B cell (primary cell): Measurements from ENCODE around the gene SGTA. TPM values are rescaled to one million over a fixed set of nuclear protein-coding genes. Genes with fewer than 3 reads are reported as not detected.

Experiments
- ATAC-seq: fragments of 200-7000 bp; cut with Tn5 transposase; one replicate; pipeline ENCODE4 v1.10.0; 2021; ENCODE audit warnings: low read depth, mild to moderate bottlenecking, moderate number of reproducible peaks, moderate library complexity
- CTCF ChIA-PET: fragments of 350-600 bp; sonication (Branson Sonifier 250); formaldehyde crosslinking; loops from one replicate; lab custom pipeline; 2021; ENCODE audit warnings: antibody characterized with exemption, inconsistent platforms; lab: Charles Lee
- POLR2A ChIA-PET: fragments of 350-600 bp; sonication (Branson Sonifier 250); formaldehyde crosslinking; loops from one replicate; lab custom pipeline; 2021; ENCODE audit warnings: antibody characterized with exemption; lab: Charles Lee
- DNase-seq: peaks from one replicate; pipeline ENCODE4 v3.0.0; 2013
- H2AFZ ChIP-seq: 2 replicates; pipeline ENCODE4 v1.6.1; 2012; ENCODE audit warnings: mild to moderate bottlenecking, low read depth, low read length; ENCODE audit not compliant: insufficient read depth, poor library complexity, severe bottlenecking
- H3K27ac ChIP-seq, 2 donors: 1 replicate in 1 of 2; 2 replicates in 1 of 2; pipeline ENCODE4 v1.5.1; 2012 to 2013; ENCODE audit warnings: low read length in 2 of 2, mild to moderate bottlenecking in 2 of 2, moderate library complexity in 1 of 2
- H3K27me3 ChIP-seq, 4 experiments: fragments of 200-600 bp in 1 of 4; sonication (generic) in 1 of 4; replicated peaks in 1 of 4; 1 replicate in 2 of 4; 2 replicates in 2 of 4; pipeline versions ENCODE4 v1.6.1 to v1.7.0; 2013 to 2016; ENCODE audit warnings: low read length in 3 of 4, mild to moderate bottlenecking in 2 of 4, mixed read lengths in 1 of 4, moderate library complexity in 1 of 4; ENCODE audit not compliant: insufficient read depth in 4 of 4, control insufficient read depth in 3 of 4; ENCODE audit errors: control extremely low read depth in 1 of 4
- H3K36me3 ChIP-seq, 2 experiments: replicated peaks in 1 of 2; 1 replicate in 1 of 2; 2 replicates in 1 of 2; pipeline versions ENCODE4 v1.6.1 to v1.7.1; 2013; ENCODE audit warnings: low read length in 1 of 2; ENCODE audit not compliant: insufficient read depth in 2 of 2, control insufficient read depth in 1 of 2; ENCODE audit errors: control extremely low read depth in 1 of 2, extremely low read depth in 1 of 2
- H3K4me1 ChIP-seq, 2 donors: fragments of 200-600 bp in 1 of 2; sonication (generic) in 1 of 2; 1 replicate in 1 of 2; 2 replicates in 1 of 2; pipeline versions ENCODE4 v1.5.1 to v1.6.1; 2013 to 2017; ENCODE audit warnings: low read length in 2 of 2; ENCODE audit not compliant: control insufficient read depth in 2 of 2, insufficient read depth in 2 of 2
- H3K4me2 ChIP-seq: replicated peaks from 2 replicates; pipeline ENCODE3; 2012; ENCODE audit warnings: mild to moderate bottlenecking, low read depth, low read length; ENCODE audit not compliant: poor library complexity, severe bottlenecking
- H3K4me3 ChIP-seq, 5 experiments: fragments of 200-600 bp in 1 of 5; sonication (generic) in 1 of 5; 1 replicate in 3 of 5; 2 replicates in 2 of 5; pipeline versions ENCODE4 v1.5.1 to v1.7.0; 2011 to 2016; ENCODE audit warnings: low read length in 4 of 5, mild to moderate bottlenecking in 4 of 5, low read depth in 2 of 5, control low read depth in 1 of 5, moderate library complexity in 1 of 5; ENCODE audit not compliant: insufficient read depth in 1 of 5; ENCODE audit errors: control extremely low read depth in 1 of 5, extremely low read depth in 1 of 5
- H3K79me2 ChIP-seq: fragments of 200-600 bp; sonication (generic); one replicate; pipeline ENCODE4 v1.6.0; 2016; ENCODE audit warnings: low read length; ENCODE audit not compliant: control insufficient read depth, insufficient read depth
- H3K9ac ChIP-seq: fragments of 200-600 bp; sonication (generic); 2 replicates; pipeline ENCODE4 v1.6.1; 2017; ENCODE audit warnings: mild to moderate bottlenecking, low read length, moderate library complexity
- H3K9me3 ChIP-seq, 3 donors: one replicate each; pipeline versions ENCODE4 v1.6.1 to v1.7.1; 2013; ENCODE audit warnings: low read length in 2 of 3; ENCODE audit not compliant: control insufficient read depth in 2 of 3, insufficient read depth in 1 of 3; ENCODE audit errors: control extremely low read depth in 1 of 3
- H4K20me1 ChIP-seq: 2 replicates; pipeline ENCODE4 v1.6.0; 2012; ENCODE audit warnings: mild to moderate bottlenecking, low read length; ENCODE audit not compliant: insufficient read depth, control insufficient read depth, poor library complexity, severe bottlenecking
- H3K27ac Mint-ChIP-seq: one replicate; pipeline ENCODE4 v1.8.0; 2021; ENCODE audit warnings: mixed read lengths
- H3K27me3 Mint-ChIP-seq: one replicate; pipeline ENCODE4 v1.8.0; 2021; ENCODE audit warnings: mixed read lengths
- H3K4me1 Mint-ChIP-seq: one replicate; pipeline ENCODE4 v1.8.0; 2021; ENCODE audit warnings: mixed read lengths
- H3K4me3 Mint-ChIP-seq: one replicate; pipeline ENCODE4 v1.8.0; 2021; ENCODE audit warnings: mixed read lengths
- H3K9me3 Mint-ChIP-seq: one replicate; pipeline ENCODE4 v1.8.0; 2022; ENCODE audit warnings: mixed read lengths; ENCODE audit not compliant: insufficient read depth
- EZH2 ChIP-seq: IDR thresholded peaks from 2 replicates; pipeline ENCODE4 v1.6.1; 2012; ENCODE audit warnings: borderline replicate concordance, low read depth, mild to moderate bottlenecking, moderate library complexity, low read length; ENCODE audit not compliant: insufficient read depth, poor library complexity, severe bottlenecking
- WGBS: methylation state at CpG from one replicate; pipeline ENCODE4 v1.1.5; 2013; ENCODE audit warnings: missing lambda C conversion rate; ENCODE audit not compliant: insufficient coverage; 5-methylcytosine and 5-hydroxymethylcytosine counted together
- intact Hi-C: fragments of 100-400 bp; cut with micrococcal nuclease; formaldehyde crosslinking; loops from one replicate; pipeline ENCODE4 v1.10.0; 2022
- polyA plus RNA-seq: library from polyadenylated mRNA; depleted of rRNA; stranded (reverse); fragments of >200 nt; gene quantifications from 2 replicates; pipeline ENCODE4 v1.2.3, GENCODE V29; 2012
- total RNA-seq, 2 donors: library from RNA; stranded (reverse); fragments of 120-200 nt in 1 of 2; gene quantifications; 1 replicate in 1 of 2; 2 replicates in 1 of 2; pipeline versions ENCODE4 v1.2.3 to v1.2.4, GENCODE V29; 2013 to 2022
- TF ChIP-seq, protein P1 (sequence below): fragments of 200-600 bp; IDR thresholded peaks from one replicate; pipeline ENCODE4 v1.8.0; 2022; ENCODE audit warnings: antibody characterized with exemption, mild to moderate bottlenecking

The SGTA gene
- total and polyA plus RNA-seq, 2 donors (not counting 1 experiment from before 2014, with no cell fraction given), result 36.6 to 42.0 TPM

DNA sequence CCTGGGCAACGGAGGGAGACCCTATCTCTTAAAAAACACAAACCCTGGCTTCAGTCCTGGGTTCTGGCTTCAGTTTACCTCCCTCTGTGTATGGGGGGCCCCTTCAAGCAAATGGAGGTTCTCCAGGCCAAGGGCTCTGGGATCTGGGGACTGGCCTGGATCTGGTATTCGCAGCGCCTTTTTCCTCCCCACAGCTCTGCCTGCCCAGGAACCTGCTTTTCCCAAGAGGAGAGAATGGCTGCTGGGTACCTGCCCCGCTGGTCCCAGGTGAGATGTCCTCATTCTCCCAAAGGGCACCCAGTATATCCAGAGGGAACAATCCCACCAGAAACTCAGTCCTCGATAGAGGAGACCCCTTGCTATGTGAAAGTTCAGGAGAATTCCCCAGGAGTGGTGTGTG, 39.8 kb upstream of the SGTA start:
- Mint-ChIP-seq H3K4me3 (no peak overlapping the region), H3K27me3 (no peaks in the 10 kb centered on the region), H3K4me1 (peaks cover 11% of the 10 kb centered on the region), H3K27ac (no peak overlapping the region), H3K9me3 (no peaks in the 10 kb centered on the region)
- peaks cover 4 to 18% of the 10 kb centered on the region in 2 donors for H3K4me1 ChIP-seq
- ChIA-PET CTCF (interaction anchor here (1.4 kb wide), 1 partner anchor 174 kb away, joined by 5 read pairs; no protein-coding TSS in a partner anchor), POLR2A (no interaction called here)
- no peak overlapping the region for H3K4me3 ChIP-seq
- TF ChIP-seq, protein P1, sequence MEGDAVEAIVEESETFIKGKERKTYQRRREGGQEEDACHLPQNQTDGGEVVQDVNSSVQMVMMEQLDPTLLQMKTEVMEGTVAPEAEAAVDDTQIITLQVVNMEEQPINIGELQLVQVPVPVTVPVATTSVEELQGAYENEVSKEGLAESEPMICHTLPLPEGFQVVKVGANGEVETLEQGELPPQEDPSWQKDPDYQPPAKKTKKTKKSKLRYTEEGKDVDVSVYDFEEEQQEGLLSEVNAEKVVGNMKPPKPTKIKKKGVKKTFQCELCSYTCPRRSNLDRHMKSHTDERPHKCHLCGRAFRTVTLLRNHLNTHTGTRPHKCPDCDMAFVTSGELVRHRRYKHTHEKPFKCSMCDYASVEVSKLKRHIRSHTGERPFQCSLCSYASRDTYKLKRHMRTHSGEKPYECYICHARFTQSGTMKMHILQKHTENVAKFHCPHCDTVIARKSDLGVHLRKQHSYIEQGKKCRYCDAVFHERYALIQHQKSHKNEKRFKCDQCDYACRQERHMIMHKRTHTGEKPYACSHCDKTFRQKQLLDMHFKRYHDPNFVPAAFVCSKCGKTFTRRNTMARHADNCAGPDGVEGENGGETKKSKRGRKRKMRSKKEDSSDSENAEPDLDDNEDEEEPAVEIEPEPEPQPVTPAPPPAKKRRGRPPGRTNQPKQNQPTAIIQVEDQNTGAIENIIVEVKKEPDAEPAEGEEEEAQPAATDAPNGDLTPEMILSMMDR, result no peak
- no peak for TF ChIP-seq EZH2
- peaks cover 0 to 2% (median 0%) of the 10 kb centered on the region in 3 donors for H3K9me3 ChIP-seq
- no peaks in the 10 kb centered on the region for H3K27me3 ChIP-seq
- no peaks in the 10 kb centered on the region for H4K20me1 ChIP-seq
- ATAC-seq (no peak), DNase-seq (no peak)
- WGBS, result 100% methylated on average over 4 of the region's 5 CpGs
- no peak overlapping the region for H2AFZ ChIP-seq
- H3K79me2 ChIP-seq, result peaks cover 10% of the 10 kb centered on the region
- H3K36me3 ChIP-seq, result no peaks in the 10 kb centered on the region
- intact Hi-C loops, result no loop called here
- no peak overlapping the region for H3K9ac ChIP-seq
- H3K4me2 ChIP-seq, result no peak overlapping the region
- no peak overlapping the region for H3K27ac ChIP-seq

DNA sequence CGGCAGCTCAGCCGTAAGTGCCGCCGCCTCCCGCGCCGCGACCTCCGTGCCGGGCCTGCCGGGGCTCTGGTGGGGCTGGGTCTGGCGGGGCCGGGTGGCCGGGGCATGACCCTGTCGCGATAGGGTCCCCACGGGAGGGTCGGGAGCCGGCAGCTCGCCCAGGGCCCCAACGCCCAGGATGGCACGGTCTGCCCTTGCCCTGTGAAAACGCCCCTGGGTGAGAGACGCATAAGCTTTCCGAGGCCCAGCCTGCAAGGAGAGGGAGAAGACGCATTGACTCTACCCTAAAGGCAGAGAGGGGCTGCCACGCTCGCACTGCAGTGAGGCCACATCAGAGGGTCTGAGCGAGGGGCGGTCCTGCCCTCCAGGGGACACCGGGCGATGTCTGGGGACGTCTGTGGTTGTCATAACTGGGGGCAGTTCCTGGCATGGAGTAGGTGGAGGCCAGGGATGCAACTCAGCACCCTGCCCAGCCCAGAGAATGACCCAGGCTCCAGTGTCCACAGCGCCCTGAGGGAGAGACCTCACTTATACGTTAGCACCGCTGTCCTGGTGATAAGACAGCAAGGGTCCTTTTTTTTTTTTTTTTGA, 37.1 kb upstream of the SGTA start:
- intact Hi-C loops, result no loop called here
- WGBS, result 2% methylated on average over 34 of the region's 36 CpGs

More for the DNA sequence above, 37.1 kb upstream of the SGTA start:
- peak overlapping the region; percentile 19 to 81 (median 60) for H3K4me3 ChIP-seq
- no peaks in the 10 kb centered on the region for H3K36me3 ChIP-seq
- H2AFZ ChIP-seq, result peak overlapping the region; percentile 78
- H4K20me1 ChIP-seq, result no peaks in the 10 kb centered on the region
- Mint-ChIP-seq H3K27me3 (no peaks in the 10 kb centered on the region), H3K4me3 (peak overlapping the region; percentile 85), H3K4me1 (peaks cover 9% of the 10 kb centered on the region), H3K9me3 (no peaks in the 10 kb centered on the region), H3K27ac (no peak overlapping the region)
- CTCF ChIA-PET, result interaction anchor here (0.8 to 1.7 kb wide), 4 partner anchors 21 to 172 kb away, joined by 3 to 6 read pairs (median 4); partner anchors contain the start of gene ZNF555
- DNase-seq (no peak), ATAC-seq (no peak)
- no peaks in the 10 kb centered on the region for H3K9me3 ChIP-seq
- no peaks in the 10 kb centered on the region for H3K27me3 ChIP-seq
- TF ChIP-seq EZH2, result no peak
- TF ChIP-seq, protein P1, result no peak
- H3K27ac ChIP-seq, result no peak overlapping the region
- H3K9ac ChIP-seq, result peak overlapping the region; percentile 81
- peaks cover 4 to 18% of the 10 kb centered on the region in 2 donors for H3K4me1 ChIP-seq
- H3K4me2 ChIP-seq, result peak overlapping the region; percentile 99
- POLR2A ChIA-PET, result interaction anchor here (0.6 to 1.6 kb wide), 2 partner anchors 21 to 30 kb away, joined by 4 to 5 read pairs; partner anchors contain the start of gene ZNF555
- H3K79me2 ChIP-seq, result peaks cover 10% of the 10 kb centered on the region
